ENCODE measurements around the gene SIM2.
"Not testable (repeated sequence)": the region's sequence is repeated elsewhere in the genome, so short reads cannot be mapped to it uniquely, and the experiment has no call there.

The SIM2 gene, protein sequence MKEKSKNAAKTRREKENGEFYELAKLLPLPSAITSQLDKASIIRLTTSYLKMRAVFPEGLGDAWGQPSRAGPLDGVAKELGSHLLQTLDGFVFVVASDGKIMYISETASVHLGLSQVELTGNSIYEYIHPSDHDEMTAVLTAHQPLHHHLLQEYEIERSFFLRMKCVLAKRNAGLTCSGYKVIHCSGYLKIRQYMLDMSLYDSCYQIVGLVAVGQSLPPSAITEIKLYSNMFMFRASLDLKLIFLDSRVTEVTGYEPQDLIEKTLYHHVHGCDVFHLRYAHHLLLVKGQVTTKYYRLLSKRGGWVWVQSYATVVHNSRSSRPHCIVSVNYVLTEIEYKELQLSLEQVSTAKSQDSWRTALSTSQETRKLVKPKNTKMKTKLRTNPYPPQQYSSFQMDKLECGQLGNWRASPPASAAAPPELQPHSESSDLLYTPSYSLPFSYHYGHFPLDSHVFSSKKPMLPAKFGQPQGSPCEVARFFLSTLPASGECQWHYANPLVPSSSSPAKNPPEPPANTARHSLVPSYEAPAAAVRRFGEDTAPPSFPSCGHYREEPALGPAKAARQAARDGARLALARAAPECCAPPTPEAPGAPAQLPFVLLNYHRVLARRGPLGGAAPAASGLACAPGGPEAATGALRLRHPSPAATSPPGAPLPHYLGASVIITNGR

DNA sequence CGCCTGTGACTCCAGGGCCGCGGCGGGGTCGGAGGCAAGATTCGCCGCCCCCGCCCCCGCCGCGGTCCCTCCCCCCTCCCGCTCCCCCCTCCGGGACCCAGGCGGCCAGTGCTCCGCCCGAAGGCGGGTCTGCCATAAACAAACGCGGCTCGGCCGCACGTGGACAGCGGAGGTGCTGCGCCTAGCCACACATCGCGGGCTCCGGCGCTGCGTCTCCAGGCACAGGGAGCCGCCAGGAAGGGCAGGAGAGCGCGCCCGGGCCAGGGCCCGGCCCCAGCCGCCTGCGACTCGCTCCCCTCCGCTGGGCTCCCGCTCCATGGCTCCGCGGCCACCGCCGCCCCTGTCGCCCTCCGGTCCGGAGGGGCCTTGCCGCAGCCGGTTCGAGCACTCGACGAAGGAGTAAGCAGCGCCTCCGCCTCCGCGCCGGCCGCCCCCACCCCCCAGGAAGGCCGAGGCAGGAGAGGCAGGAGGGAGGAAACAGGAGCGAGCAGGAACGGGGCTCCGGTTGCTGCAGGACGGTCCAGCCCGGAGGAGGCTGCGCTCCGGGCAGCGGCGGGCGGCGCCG is at the start of gene SIM2:
Gene SIM2, plus strand, starts transcription at position 135 of the 565 bp plus-strand sequence. CDS start 632 bp downstream, outside the sequence.
- peak; percentile 70 to 84 for DNase-seq (ENCODE audit: low spot score in 2 of 2)
- in situ Hi-C loops (cut with MboI; ENCODE audit: low sequenced_read_pairs), result no loop called here
- Histone ChIP-seq H3K36me3 (replicated peaks) (no peaks in the 10 kb centered on the region; the same call in 1 of the 2 replicates), H3K9me3 (peaks cover 4% of the 10 kb centered on the region), H3K27me3 (ENCODE audit: low read depth) (no peaks in the 10 kb centered on the region), H3K4me1 (peaks cover 3% of the 10 kb centered on the region), H3K4me3 (peak within 1 kb of the TSS; percentile 55)

DNA sequence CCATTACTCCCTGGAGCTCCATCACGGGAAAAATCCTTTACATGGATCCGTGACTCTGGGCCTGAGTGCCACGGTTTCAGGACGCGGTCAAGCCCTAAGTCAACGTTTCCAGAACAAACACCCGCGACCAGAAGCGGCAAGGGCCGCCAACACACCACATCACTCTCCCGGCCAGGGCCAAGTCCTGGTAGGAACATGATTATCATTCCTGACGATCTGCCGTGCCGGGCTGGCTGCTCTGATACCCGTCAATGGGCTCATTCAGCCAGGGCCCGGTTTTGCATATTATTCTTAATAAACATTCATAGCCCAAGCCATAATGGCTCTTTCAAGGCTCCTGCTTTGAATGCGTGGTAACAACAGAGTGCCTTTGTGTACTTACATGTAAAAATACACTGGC is 44.6 kb upstream of the SIM2 start:
- DNase-seq (ENCODE audit: low spot score in 2 of 2), result no peak
- in situ Hi-C loops (cut with MboI; ENCODE audit: low sequenced_read_pairs), result no loop called here

DNA sequence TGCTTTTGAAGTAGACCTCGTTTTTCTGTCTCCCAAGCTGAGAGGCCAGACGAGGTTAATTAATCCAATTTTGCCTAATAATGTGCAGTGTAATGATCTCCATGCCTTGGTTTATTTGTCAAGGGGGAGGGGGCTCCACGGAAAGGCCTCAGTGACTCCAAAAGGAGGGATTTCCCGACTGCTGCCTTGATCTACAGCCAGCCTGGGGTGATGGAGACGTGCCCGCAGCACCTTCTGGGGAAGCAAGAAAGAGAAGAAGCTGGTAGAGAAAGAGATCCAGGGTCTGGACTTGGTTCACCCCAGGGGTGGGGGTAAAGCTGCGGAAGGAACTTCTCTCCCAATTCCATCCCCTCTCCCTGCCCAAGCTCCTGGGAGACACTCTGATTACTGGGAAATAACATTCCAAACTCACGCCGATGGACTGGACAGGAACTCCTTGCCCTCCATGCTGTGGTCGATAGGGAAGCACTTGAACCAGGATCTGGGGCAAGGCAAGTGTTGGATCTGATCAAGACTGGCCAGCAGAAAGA is 44.1 kb upstream of the SIM2 start:
- Histone ChIP-seq H3K4me3 (no peak overlapping the region), H3K4me1 (no peaks in the 10 kb centered on the region), H3K36me3 (replicated peaks) (no peaks in the 10 kb centered on the region), H3K27me3 (ENCODE audit: low read depth) (no peaks in the 10 kb centered on the region), H3K9me3 (no peaks in the 10 kb centered on the region)
- DNase-seq (ENCODE audit: low spot score in 2 of 2), result no peak
- in situ Hi-C loops (cut with MboI; ENCODE audit: low sequenced_read_pairs), result no loop called here

More for the DNA sequence above, 44.6 kb upstream of the SIM2 start:
- no peaks in the 10 kb centered on the region for H3K36me3 ChIP-seq (replicated peaks)
- no peaks in the 10 kb centered on the region for H3K4me1 ChIP-seq
- H3K27me3 ChIP-seq (ENCODE audit: low read depth), result no peaks in the 10 kb centered on the region
- H3K4me3 ChIP-seq, result no peak overlapping the region
- no peaks in the 10 kb centered on the region for H3K9me3 ChIP-seq

DNA sequence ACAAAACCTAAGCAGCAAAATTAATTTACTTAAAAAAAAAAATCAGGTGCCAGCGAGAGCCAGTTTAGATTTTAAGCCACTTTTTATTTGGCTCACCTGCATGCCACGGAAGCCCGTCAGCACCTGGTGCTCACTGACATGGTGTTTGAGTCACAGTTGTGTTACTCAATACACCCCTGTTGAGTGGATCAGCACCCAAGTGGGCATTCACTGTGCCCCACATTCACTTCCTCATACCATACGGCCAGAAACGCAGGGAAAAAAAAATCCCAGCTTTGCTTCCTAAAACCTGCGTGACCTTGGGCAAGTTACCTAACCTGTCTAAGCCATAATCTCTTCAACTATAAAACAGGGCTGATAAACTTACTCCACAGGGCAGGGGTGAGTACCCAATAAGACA is 42.8 kb upstream of the SIM2 start:
- Histone ChIP-seq H3K27me3 (ENCODE audit: low read depth) (no peaks in the 10 kb centered on the region), H3K9me3 (no peaks in the 10 kb centered on the region), H3K4me1 (no peaks in the 10 kb centered on the region), H3K4me3 (no peak overlapping the region), H3K36me3 (replicated peaks) (no peaks in the 10 kb centered on the region)
- in situ Hi-C loops (cut with MboI; ENCODE audit: low sequenced_read_pairs), result no loop called here
- DNase-seq (ENCODE audit: low spot score in 2 of 2), result no peak

DNA sequence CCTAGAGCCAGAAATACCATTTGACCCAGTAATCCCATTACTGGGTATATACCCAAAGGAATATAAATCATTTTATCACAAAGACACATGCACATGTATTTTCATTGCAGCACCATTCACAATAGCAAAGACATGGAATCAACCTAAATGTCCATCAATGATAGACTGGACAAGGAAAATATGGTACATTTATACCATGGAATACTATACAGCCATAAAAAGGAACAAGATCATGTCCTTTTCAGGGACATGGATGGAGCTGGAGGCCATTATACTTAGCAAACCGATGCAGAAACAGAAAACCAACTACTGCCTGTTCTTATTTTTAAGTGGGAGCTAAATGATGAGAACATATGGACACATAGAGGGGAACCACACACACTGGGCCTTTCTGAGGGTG is 41.6 kb upstream of the SIM2 start:
- in situ Hi-C loops (cut with MboI; ENCODE audit: low sequenced_read_pairs); H3K4me1 ChIP-seq; H3K27me3 ChIP-seq (ENCODE audit: low read depth); H3K4me3 ChIP-seq; DNase-seq (ENCODE audit: low spot score in 2 of 2); H3K36me3 ChIP-seq (replicated peaks); H3K9me3 ChIP-seq: not testable (repeated sequence)

DNA sequence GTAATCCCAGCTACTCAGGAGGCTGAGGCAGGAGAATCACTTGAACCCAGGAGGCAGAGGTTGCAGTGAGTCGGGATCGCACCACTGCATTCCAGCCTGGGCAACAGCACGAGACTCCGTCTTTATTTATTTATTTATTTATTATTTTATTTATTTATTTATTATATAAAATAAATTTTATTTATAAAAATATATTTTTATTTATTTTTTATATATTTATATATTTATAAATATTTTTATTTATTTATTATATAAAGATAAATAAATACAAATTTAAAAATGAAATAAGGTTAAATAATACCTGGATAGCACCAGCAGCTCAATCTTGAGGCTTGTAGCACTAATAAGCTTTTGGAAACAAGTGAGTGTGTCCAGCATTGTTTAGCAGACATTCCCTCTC is 40.9 kb upstream of the SIM2 start:
- in situ Hi-C loops (cut with MboI; ENCODE audit: low sequenced_read_pairs), result no loop called here
- Histone ChIP-seq H3K4me3 (no peak overlapping the region), H3K4me1 (no peaks in the 10 kb centered on the region), H3K27me3 (ENCODE audit: low read depth) (no peaks in the 10 kb centered on the region), H3K36me3 (replicated peaks) (no peaks in the 10 kb centered on the region), H3K9me3 (no peaks in the 10 kb centered on the region)
- no peak for DNase-seq (ENCODE audit: low spot score in 2 of 2)

DNA sequence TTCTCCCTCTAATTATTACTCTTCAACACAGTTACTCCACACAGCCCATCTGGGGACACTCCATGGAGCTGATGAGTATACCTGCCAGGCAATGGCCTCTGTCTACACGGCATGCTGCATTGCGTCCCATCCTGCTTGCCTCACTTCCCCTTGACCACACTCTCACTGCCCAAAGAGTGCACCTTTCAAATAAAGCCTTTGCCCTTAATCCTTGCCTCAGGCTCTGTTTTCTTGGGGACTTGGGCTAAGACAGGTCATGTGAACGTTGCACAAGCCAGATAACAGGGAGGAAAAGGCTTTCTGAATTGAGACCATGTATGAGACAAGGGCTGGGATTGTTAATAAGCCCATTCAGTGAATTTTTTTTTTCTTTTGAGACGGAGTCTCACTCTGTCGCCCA is 40.0 kb upstream of the SIM2 start:
- H3K4me1 ChIP-seq, result no peaks in the 10 kb centered on the region
- in situ Hi-C loops (cut with MboI; ENCODE audit: low sequenced_read_pairs), result no loop called here
- peak in 1 of 2 experiments; percentile 17 for DNase-seq (ENCODE audit: low spot score in 2 of 2)
- no peaks in the 10 kb centered on the region for H3K27me3 ChIP-seq (ENCODE audit: low read depth)
- no peaks in the 10 kb centered on the region for H3K9me3 ChIP-seq
- H3K4me3 ChIP-seq, result no peak overlapping the region
- H3K36me3 ChIP-seq (replicated peaks), result no peaks in the 10 kb centered on the region

DNA sequence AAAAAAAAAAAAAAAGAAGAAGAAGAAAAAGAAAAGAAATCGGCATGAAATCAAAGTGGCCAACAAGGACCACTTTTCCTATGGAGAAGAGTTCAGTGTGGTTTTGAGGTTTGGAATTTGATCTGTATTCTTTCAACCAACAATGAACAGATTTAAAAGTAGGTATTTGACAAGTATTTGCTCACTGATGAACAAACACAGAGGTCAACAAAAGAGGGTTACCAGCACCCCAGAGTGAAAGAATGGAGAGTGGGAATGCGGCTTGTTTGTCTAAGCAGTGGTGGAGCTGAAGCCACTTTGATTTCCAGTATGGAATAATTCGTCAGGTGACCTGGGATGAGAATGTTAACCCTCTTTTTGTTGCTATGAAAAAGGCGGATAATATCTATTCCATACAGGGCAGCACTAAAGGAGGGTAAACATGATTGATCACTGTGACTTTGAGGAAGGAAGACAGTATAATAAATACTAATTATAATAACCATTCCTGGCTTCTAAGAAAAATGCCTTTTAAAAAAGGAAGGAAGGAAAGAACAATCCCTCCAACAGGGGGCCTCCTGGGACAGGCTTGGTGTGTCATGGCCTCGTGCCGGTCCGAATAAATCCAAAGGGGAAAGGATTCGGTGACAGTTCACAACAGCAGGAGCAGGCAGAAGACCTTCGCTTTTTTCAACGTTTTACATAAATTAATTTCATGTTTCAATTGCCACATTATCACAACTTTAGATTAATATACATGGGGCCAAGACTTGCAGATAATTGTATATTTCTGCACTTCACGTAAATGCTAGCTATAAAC is 37.2 kb upstream of the SIM2 start:
- DNase-seq (ENCODE audit: low spot score in 2 of 2), result peak; percentile 57 to 72
- Histone ChIP-seq H3K36me3 (replicated peaks) (no peaks in the 10 kb centered on the region), H3K9me3 (no peaks in the 10 kb centered on the region), H3K27me3 (ENCODE audit: low read depth) (no peaks in the 10 kb centered on the region), H3K4me3 (no peak overlapping the region), H3K4me1 (no peaks in the 10 kb centered on the region)
- in situ Hi-C loops (cut with MboI; ENCODE audit: low sequenced_read_pairs), result no loop called here

DNA sequence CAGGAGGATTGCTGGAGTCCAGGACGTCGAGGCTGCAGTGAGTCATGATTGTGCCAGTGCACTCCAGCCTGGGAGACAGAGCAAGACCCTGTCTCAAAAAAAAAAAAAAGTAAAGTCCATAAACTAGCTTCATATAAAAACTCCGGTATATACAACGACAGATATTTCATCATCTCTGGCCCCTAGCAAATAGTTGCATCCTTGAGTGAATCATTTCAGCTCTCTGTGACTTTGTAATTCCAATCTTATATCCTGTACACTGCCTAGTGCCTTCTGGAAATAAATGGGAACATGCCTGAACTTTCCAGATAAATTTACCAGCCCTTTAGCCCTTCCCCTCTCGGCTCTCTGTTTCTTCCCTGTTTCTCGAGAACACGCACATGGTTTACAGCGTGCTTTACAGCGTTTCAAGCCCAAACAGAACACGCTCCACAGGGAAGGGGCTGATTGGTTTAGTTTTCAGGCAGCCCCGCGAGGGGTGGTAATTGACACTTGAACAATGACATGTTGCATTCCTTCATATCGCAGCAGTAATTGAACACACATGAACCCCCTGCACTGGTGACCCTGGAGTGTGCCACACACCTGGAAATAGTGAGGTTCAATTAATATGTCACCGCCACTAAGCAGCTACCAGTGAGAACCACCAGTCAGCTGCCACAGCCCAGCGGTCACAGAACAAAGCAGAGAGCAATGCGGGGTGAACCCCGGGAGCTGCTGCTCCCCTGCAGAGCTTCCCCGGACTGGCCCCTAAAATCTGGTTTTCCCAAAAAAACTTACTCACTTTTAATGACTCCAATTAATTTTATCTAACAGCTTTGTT is 35.7 kb upstream of the SIM2 start:
- Histone ChIP-seq H3K4me3 (no peak overlapping the region), H3K36me3 (replicated peaks) (no peaks in the 10 kb centered on the region), H3K27me3 (ENCODE audit: low read depth) (no peaks in the 10 kb centered on the region), H3K9me3 (no peaks in the 10 kb centered on the region), H3K4me1 (no peaks in the 10 kb centered on the region)
- in situ Hi-C loops (cut with MboI; ENCODE audit: low sequenced_read_pairs), result no loop called here
- DNase-seq (ENCODE audit: low spot score in 2 of 2), result no peak

DNA sequence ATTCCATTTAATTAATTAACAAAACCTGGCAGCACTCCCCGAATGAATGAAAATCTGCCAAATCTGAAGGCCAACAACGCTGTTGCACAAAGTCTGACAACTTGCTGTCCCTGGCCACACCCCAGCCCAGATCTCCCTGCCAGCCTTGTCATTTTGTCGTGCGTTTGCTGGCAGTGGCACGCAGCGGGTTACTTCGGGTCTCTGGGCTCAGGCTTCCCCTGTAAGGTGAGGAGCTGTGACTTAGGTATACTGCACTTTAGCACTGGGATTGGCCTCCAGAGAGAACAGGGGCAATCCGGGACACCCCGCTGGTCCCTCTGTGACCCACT is 34.3 kb upstream of the SIM2 start:
- in situ Hi-C loops (cut with MboI; ENCODE audit: low sequenced_read_pairs), result no loop called here
- no peaks in the 10 kb centered on the region for H3K4me1 ChIP-seq
- H3K9me3 ChIP-seq, result no peaks in the 10 kb centered on the region
- H3K4me3 ChIP-seq, result no peak overlapping the region
- no peaks in the 10 kb centered on the region for H3K27me3 ChIP-seq (ENCODE audit: low read depth)
- no peaks in the 10 kb centered on the region for H3K36me3 ChIP-seq (replicated peaks)
- DNase-seq (ENCODE audit: low spot score in 2 of 2), result no peak

DNA sequence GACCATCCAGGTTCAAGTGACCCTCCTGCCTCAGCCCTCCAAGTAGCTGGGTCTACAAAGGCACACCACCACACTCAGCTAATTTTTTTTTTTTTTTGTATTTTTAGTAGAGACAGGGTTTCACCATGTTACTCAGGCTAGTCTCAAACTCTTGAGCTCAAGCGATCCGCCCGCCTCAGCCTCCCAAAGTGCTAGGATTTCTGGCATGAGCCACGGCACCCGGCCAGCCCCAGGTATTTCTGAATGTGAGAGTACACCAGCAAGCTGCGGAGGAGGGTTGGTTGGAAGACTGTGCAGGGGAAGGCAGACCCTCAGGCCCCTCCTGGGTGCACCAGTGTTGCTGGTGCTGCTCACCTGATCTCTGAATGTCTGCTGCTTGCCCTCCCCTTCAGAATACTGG is 33.1 kb upstream of the SIM2 start:
- in situ Hi-C loops (cut with MboI; ENCODE audit: low sequenced_read_pairs), result no loop called here
- no peaks in the 10 kb centered on the region for H3K36me3 ChIP-seq (replicated peaks)
- 0 out of 2 replicates have a peak, but pooled peaks cover 3% of the 10 kb centered on the region for H3K27me3 ChIP-seq (ENCODE audit: low read depth)
- no peak overlapping the region for H3K4me3 ChIP-seq
- H3K9me3 ChIP-seq, result no peaks in the 10 kb centered on the region
- DNase-seq (ENCODE audit: low spot score in 2 of 2), result no peak
- no peaks in the 10 kb centered on the region for H3K4me1 ChIP-seq

DNA sequence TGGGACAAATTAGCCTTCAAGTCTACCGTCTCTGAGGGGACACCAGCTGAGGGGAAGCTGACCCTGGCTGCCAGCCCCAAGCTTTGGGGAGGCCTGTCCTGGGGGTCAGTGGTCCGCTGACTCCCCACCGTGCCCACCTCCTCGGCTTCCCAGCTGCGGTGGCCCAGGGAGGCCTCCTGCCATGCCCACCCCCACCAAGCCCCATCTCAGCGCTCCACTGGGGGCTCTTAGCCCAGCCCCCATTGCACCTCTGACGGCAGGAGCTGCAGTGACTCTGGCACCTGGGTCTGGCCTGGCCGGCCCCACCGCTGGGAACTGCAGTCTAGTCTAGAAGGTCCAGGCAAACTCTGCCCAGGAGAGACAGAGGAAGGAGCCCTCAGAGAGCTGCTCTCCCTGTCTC is 30.2 kb upstream of the SIM2 start:
- 0 out of 2 replicates have a peak, but pooled peaks cover 3% of the 10 kb centered on the region for H3K27me3 ChIP-seq (ENCODE audit: low read depth)
- H3K4me3 ChIP-seq, result no peak overlapping the region
- no peaks in the 10 kb centered on the region for H3K9me3 ChIP-seq
- no peak for DNase-seq (ENCODE audit: low spot score in 2 of 2)
- no peaks in the 10 kb centered on the region for H3K4me1 ChIP-seq
- in situ Hi-C loops (cut with MboI; ENCODE audit: low sequenced_read_pairs), result no loop called here
- H3K36me3 ChIP-seq (replicated peaks), result no peaks in the 10 kb centered on the region

DNA sequence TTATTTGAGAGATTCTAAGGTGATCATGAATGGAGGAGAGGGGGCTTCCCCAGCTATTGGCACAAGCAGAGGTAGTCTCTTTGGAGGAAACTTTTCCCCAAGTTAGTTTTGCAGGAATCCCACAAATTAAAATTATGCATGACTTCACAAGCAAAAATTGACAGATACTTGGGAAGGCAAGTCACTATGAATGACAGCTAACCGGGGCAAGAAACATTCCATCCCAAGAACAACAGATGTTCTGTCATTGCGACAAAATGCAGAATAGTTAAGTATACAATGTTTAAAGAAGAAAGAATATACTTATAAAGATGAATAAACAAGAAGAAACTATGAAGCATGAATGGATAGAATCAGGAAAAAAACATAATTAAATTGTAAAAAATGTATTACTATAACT is 27.1 kb upstream of the SIM2 start:
- DNase-seq (ENCODE audit: low spot score in 2 of 2), result no peak

More for the DNA sequence above, 27.1 kb upstream of the SIM2 start:
- Histone ChIP-seq H3K27me3 (ENCODE audit: low read depth) (0 out of 2 replicates have a peak, but pooled peaks cover 3% of the 10 kb centered on the region), H3K4me3 (no peak overlapping the region), H3K9me3 (no peaks in the 10 kb centered on the region), H3K4me1 (no peaks in the 10 kb centered on the region), H3K36me3 (replicated peaks) (no peaks in the 10 kb centered on the region)
- in situ Hi-C loops (cut with MboI; ENCODE audit: low sequenced_read_pairs), result no loop called here
